WERI-Rb-1 (cell line): ENCODE results near the gene TGFB1.

Source experiments
- DNase-seq: peaks from one replicate; pipeline ENCODE4 v3.0.0-alpha.2; 2020
- H3K27ac ChIP-seq: fragments of 250-450 bp; sonication (Bioruptor Pico); 2 replicates; pipeline ENCODE4 v1.5.1; 2020; ENCODE audit warnings: mild to moderate bottlenecking, moderate library complexity
- H3K27me3 ChIP-seq: fragments of 250-450 bp; sonication (Bioruptor Pico); 2 replicates; pipeline ENCODE4 v1.5.1; 2021; ENCODE audit warnings: mild to moderate bottlenecking, low read depth, moderate library complexity; ENCODE audit not compliant: insufficient read depth, severe bottlenecking
- H3K36me3 ChIP-seq: fragments of 250-450 bp; sonication (Bioruptor Pico); 2 replicates; pipeline ENCODE4 v1.5.1; 2020; ENCODE audit warnings: mild to moderate bottlenecking, moderate library complexity
- H3K4me3 ChIP-seq: 2 replicates; pipeline ENCODE4 v1.5.1; 2011; ENCODE audit warnings: low read depth, mild to moderate bottlenecking, control low read depth, low read length
- H3K9me3 ChIP-seq: fragments of 250-450 bp; sonication (Bioruptor Pico); 2 replicates; pipeline ENCODE4 v1.5.1; 2021; ENCODE audit warnings: mild to moderate bottlenecking, moderate library complexity; ENCODE audit not compliant: severe bottlenecking
- TF ChIP-seq, protein P1 (sequence below): IDR thresholded peaks from 2 replicates; pipeline ENCODE4 v1.5.1; 2011; ENCODE audit warnings: low read depth, mild to moderate bottlenecking, control low read depth, inconsistent platforms, low read length

TGFB1 gene

DNA sequence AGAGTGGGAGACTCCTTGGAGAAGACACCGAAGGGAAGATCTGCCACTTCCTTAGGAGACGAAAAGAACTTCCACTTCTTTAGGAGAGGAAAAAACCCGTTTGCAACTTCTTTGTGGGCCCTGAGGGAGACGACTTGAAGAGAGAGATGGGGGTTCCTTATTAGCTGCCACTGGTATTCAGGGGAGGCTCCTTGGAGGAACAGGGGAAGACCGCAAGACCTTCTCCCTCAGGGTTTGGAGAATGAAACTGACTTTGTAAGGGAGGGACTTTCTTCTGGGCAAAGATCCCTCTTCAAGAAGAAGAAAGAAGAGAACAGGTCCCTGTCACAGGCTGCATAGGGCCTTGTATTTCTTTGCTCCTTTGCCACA is 44.3 kb upstream of the TGFB1 start:
- no peaks in the 10 kb centered on the region for H3K9me3 ChIP-seq
- no peaks in the 10 kb centered on the region for H3K27me3 ChIP-seq
- no peak for DNase-seq
- peaks cover 13% of the 10 kb centered on the region for H3K36me3 ChIP-seq
- TF ChIP-seq, protein P1, sequence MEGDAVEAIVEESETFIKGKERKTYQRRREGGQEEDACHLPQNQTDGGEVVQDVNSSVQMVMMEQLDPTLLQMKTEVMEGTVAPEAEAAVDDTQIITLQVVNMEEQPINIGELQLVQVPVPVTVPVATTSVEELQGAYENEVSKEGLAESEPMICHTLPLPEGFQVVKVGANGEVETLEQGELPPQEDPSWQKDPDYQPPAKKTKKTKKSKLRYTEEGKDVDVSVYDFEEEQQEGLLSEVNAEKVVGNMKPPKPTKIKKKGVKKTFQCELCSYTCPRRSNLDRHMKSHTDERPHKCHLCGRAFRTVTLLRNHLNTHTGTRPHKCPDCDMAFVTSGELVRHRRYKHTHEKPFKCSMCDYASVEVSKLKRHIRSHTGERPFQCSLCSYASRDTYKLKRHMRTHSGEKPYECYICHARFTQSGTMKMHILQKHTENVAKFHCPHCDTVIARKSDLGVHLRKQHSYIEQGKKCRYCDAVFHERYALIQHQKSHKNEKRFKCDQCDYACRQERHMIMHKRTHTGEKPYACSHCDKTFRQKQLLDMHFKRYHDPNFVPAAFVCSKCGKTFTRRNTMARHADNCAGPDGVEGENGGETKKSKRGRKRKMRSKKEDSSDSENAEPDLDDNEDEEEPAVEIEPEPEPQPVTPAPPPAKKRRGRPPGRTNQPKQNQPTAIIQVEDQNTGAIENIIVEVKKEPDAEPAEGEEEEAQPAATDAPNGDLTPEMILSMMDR = no peak
- peak overlapping the region; percentile 98 for H3K27ac ChIP-seq
- peak overlapping the region; percentile 100 for H3K4me3 ChIP-seq

DNA sequence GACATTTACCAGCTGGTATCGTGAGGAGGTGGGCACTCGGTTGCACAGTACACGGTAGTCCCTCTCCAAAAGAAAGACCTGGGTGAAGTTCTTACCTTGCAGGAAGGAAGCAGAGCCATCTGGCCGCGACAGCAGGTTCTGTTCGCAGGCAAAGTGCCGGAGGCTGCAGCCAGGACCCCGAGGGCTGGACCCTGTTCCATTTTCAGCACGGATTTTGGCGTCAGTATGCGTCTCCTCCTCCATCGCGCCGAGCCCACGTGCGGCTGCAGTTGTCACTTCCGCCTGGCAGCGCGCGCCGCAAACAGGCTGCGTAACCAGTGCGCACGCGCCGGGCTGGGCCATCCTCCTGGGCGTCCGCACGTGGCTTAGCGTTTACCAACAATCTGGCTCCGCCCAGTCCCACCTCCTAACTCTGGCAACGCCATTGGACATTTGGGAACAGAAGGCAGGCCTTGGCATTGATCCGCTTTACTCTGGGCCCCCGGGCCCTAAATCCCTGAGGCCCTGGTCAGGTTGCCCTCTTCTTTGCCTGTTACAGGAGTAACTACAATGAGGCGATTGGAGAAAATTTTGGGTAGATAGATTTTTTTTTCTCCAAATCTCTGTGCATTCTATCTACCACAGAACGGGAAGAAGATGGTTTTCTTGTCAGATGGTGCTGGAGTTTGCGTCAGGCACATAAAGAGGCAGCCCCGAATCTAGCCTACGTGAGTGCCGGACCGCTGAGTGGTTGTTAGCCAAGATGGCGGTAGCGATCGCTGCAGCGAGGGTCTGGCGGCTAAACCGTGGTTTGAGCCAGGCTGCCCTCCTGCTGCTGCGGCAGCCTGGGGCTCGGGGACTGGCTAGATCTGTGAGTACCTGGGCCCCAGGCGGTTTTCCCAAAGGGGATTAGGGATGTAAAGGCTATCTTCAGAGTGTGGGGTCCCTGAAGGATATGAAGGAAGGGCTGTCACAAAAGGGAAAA is 43.6 kb upstream of the TGFB1 start, which contains the start of the genes BCKDHA and EXOSC5:
Gene BCKDHA (plus strand): TSS at position 733 of the 964 bp plus-strand sequence. CDS start 10 bp downstream, at position 743.
Gene EXOSC5 (minus strand): TSS at position 274 of the 964 bp plus-strand sequence. CDS start 31 bp downstream, at position 243.
- peak; percentile 99 for DNase-seq
- H3K36me3 ChIP-seq = peaks cover 15% of the 10 kb centered on the region
- H3K27ac ChIP-seq = peak within 1 kb of the TSS; percentile 98
- no peaks in the 10 kb centered on the region for H3K27me3 ChIP-seq
- TF ChIP-seq, protein P1 = no peak
- no peaks in the 10 kb centered on the region for H3K9me3 ChIP-seq
- peak within 1 kb of the TSS; percentile 100 for H3K4me3 ChIP-seq

DNA sequence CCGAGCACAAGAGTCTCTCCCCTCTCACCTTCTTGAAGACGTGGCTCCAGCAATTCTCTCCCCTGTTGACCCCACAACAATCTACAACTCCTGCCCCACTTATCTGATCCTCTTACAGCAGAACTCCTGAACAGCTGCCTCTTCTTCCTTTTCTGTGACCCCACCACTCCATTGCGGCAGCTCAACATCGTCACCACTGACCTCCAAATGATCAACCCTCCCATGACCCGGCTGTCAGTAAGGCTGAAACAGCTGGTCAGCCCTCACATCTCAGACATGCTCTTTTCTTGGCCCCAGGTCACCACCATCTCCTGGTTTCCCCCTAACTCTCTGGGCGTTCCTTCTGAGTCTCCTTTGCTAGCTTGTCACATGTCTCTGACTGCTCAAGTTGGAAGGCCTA is 41.6 kb upstream of the TGFB1 start:
- Histone ChIP-seq H3K27ac (peak overlapping the region; percentile 66), H3K9me3 (no peaks in the 10 kb centered on the region), H3K27me3 (no peaks in the 10 kb centered on the region), H3K4me3 (peak overlapping the region; percentile 18), H3K36me3 (peaks cover 31% of the 10 kb centered on the region)
- peak; percentile 50 for DNase-seq
- TF ChIP-seq, protein P1 = no peak

DNA sequence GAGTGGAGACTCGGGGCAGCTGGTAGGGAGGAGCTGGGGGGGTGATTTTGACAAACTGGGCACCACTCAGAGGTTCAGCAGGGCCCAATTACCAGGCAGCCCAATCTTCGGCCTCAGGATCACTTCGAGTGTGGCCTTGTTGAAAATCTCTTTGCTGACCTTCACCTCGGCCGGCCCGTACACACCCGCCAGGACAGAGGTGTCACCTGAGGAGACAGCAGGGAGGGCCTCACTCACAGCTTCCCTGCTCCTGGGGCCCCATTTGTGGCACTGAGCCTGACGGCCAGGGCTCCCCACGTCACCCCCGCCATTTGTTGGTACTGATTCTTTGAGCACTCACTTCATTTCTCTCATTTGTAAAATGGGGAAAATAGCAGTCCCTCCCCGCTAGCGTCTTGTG is 39.1 kb upstream of the TGFB1 start:
- H3K27ac ChIP-seq = no peak overlapping the region
- TF ChIP-seq, protein P1 = no peak
- peaks cover 51% of the 10 kb centered on the region for H3K36me3 ChIP-seq

DNA sequence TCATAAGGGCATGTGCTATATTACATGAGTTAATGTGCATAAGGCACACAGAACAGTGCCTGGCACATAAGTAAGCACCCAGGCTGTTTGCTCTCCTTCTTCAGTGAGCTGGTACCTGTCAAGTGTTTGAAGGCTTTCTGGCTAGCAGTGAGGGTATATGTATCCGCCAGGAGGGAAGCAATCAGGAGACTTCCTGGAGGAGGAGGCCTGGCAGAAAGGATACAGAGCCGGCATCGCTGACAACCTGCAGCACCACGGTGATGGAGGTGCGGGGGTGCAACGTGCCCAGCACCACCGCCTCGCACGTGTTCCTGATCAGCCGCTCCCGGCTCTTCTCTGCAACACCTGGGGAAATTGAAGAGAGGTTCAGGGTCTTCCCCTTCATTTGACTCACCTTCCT is 37.9 kb upstream of the TGFB1 start:
- Histone ChIP-seq H3K27ac (no peak overlapping the region), H3K4me3 (no peak overlapping the region), H3K36me3 (peaks cover 52% of the 10 kb centered on the region), H3K27me3 (no peaks in the 10 kb centered on the region), H3K9me3 (no peaks in the 10 kb centered on the region)
- TF ChIP-seq, protein P1 = no peak
- DNase-seq = no peak

More for the DNA sequence above, 39.1 kb upstream of the TGFB1 start:
- H3K4me3 ChIP-seq = no peak overlapping the region
- H3K27me3 ChIP-seq = no peaks in the 10 kb centered on the region
- DNase-seq = no peak
- no peaks in the 10 kb centered on the region for H3K9me3 ChIP-seq
